Activated naive CD4-positive, alpha-beta T cell treated with anti-CD3 and anti-CD28 coated beads for 36 hours (primary cell): ENCODE results near the gene SMARCC2. TPM values are rescaled to one million over a fixed set of nuclear protein-coding genes. Genes with fewer than 3 reads are reported as not detected.
"Not testable (repeated sequence)": the region's sequence is repeated elsewhere in the genome, so short reads cannot be mapped to it uniquely, and the experiment has no call there.

ENCODE experiments used
- CTCF ChIA-PET: fragments of 350-600 bp; sonication (Branson Sonifier 250); formaldehyde crosslinking; loops from one replicate; lab custom pipeline; 2021; ENCODE audit warnings: antibody characterized with exemption; lab: Charles Lee
- DNase-seq: peaks from one replicate; pipeline ENCODE4 v3.0.0-alpha.2; 2020
- H3K27ac Mint-ChIP-seq: one replicate; pipeline ENCODE4 v1.8.0; 2021; ENCODE audit warnings: mild to moderate bottlenecking, mixed read lengths
- H3K27me3 Mint-ChIP-seq: one replicate; pipeline ENCODE4 v1.8.0; 2021; ENCODE audit warnings: low read depth, mixed read lengths
- H3K36me3 Mint-ChIP-seq: one replicate; pipeline ENCODE4 v1.8.0; 2021; ENCODE audit warnings: low read depth, mixed read lengths
- H3K4me1 Mint-ChIP-seq: one replicate; pipeline ENCODE4 v1.8.0; 2021; ENCODE audit warnings: low read depth, mixed read lengths
- H3K4me3 Mint-ChIP-seq: one replicate; pipeline ENCODE4 v1.8.0; 2021; ENCODE audit warnings: mild to moderate bottlenecking, moderate library complexity, mixed read lengths
- H3K9me3 Mint-ChIP-seq: one replicate; pipeline ENCODE4 v1.8.0; 2021; ENCODE audit warnings: mixed read lengths
- intact Hi-C: fragments of 100-400 bp; cut with micrococcal nuclease; formaldehyde crosslinking; loops from one replicate; pipeline ENCODE4 v1.15.1; 2023
- total RNA-seq, 2 experiments: library from RNA; stranded (reverse); gene quantifications; one replicate each; pipeline ENCODE4 v1.2.3, GENCODE V29; 2021

The SMARCC2 gene
- total RNA-seq, 2 experiments from 2014 or later = 75.8 to 79.0 TPM

DNA sequence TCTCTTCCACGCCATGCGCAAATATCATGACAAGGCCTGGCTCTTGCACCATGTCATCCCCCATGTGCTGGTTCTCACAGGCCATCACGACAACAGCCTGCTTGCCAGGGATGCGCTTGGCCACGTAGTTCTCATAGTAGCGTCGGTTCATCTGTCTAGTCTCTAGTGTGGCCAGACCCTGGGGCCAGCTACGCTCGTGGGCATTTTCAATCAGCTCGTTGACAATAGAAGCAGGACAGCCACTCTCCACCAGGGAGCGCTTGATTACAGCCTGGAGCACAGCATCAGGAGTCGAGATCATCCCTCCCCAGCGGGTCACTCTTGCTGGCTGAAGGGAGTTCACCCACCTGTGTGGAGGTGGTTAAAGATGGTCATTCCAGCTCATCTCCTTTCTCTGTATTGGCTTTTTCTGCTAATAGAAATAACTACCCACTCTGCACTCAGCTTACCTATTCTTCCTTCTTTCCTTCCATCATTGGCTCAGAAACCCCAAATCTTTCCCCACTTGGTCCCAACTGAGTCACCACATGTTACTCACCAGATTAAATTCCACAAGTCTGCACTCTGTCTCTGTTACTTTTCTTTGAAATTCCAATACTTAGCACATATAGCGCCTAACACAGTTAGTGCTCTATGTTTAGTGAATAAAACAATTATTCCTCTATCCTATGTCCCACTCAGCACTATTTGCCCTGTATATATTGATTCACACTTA lies 17.3 kb upstream of the SMARCC2 start:
- intact Hi-C loops = loop anchor here (1.0 to 2.0 kb wide), 3 partner anchors 18 to 258 kb away; partner anchors contain the start of genes ANKRD52 and NABP2
- Mint-ChIP-seq H3K36me3 (peaks cover 19% of the 10 kb centered on the region), H3K27me3 (no peaks in the 10 kb centered on the region), H3K4me3 (no peak overlapping the region), H3K27ac (no peak overlapping the region), H3K4me1 (peaks cover 2% of the 10 kb centered on the region), H3K9me3 (no peaks in the 10 kb centered on the region)
- CTCF ChIA-PET = interaction anchor here (0.6 to 5.2 kb wide), 12 partner anchors 10 to 256 kb away, joined by 3 to 40 read pairs (median 6); partner anchors contain the start of genes ANKRD52, COQ10A, RNF41 and SMARCC2
- peak; percentile 67 for DNase-seq

DNA sequence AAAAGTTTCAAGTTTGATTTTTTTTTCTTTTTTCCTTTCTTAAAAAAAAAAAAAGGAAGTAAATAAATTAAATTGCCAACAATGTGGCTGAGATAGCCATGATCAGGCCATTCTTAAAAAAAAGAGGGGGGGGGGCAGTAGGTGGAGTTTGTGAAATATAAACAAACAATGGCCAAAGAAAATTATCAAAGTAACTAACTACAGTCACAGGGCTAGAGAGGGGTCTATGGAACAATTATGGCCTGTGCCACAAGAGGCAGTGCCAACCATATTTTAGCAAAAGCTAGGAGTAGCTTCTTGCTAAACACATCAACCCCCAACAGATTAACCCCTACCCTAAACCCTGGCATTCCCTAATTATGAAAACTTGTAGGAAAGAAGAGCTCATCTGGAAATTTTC lies 16.2 kb upstream of the SMARCC2 start:
- H3K36me3 Mint-ChIP-seq = peaks cover 15% of the 10 kb centered on the region
- no peak for DNase-seq
- no peaks in the 10 kb centered on the region for H3K9me3 Mint-ChIP-seq
- H3K4me3 Mint-ChIP-seq = no peak overlapping the region
- H3K27ac Mint-ChIP-seq = no peak overlapping the region
- intact Hi-C loops = no loop called here
- H3K4me1 Mint-ChIP-seq = peaks cover 2% of the 10 kb centered on the region
- no peaks in the 10 kb centered on the region for H3K27me3 Mint-ChIP-seq
- CTCF ChIA-PET = interaction anchor here (1.1 to 5.2 kb wide), 9 partner anchors 9 to 259 kb away, joined by 3 to 40 read pairs (median 8); partner anchors contain the start of genes RNF41 and SMARCC2

DNA sequence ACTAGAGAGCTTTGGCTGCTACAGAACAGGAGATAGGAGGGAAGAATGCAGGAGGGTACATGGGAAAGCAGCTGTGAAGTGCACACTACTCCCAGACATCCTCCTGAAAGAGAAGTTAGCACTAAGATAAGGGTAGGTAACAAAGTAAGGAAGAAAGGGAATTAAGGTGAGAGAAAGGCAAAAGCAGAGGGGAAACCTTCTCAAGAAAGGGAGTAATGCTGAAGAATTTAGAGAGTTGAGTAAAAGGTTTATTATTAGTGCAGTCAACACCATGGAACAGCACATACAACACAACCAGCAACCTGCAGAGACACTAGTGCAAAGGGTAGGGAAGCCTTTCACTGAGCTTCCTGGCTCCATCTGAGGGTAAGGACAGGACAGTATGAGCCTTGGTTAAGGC lies 15.0 kb upstream of the SMARCC2 start:
- CTCF ChIA-PET = interaction anchor here (0.7 to 5.2 kb wide), 4 partner anchors 8 to 84 kb away, joined by 3 to 40 read pairs (median 17); partner anchors contain the start of gene RNF41
- H3K4me1 Mint-ChIP-seq = peaks cover 2% of the 10 kb centered on the region
- H3K36me3 Mint-ChIP-seq = peaks cover 11% of the 10 kb centered on the region
- no peak for DNase-seq
- no peaks in the 10 kb centered on the region for H3K27me3 Mint-ChIP-seq
- intact Hi-C loops = no loop called here
- no peak overlapping the region for H3K27ac Mint-ChIP-seq
- H3K4me3 Mint-ChIP-seq = no peak overlapping the region
- H3K9me3 Mint-ChIP-seq = no peaks in the 10 kb centered on the region

DNA sequence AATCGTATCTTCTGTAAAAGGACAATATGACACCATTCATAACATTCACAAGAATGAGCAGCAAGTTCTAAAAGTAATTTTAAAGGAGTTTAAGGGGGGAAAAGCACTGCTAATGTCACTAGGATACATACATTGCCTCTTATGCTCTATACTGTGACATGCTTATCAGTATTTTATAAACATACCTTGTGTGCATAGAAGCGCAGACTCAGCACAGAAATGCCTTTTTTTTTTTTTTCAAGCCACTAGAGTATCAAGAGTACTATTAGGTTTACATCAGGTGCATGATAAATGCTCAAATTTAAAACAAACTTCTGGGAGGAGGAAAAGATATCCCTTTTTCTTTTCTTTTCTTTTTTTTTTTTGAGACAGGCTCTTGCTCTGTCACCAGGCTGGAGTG lies 13.6 kb upstream of the SMARCC2 start:
- Mint-ChIP-seq H3K4me3 (no peak overlapping the region), H3K27ac (no peak overlapping the region), H3K4me1 (peaks cover 2% of the 10 kb centered on the region), H3K36me3 (peaks cover 8% of the 10 kb centered on the region), H3K27me3 (no peaks in the 10 kb centered on the region), H3K9me3 (no peaks in the 10 kb centered on the region)
- no peak for DNase-seq
- intact Hi-C loops = no loop called here
- CTCF ChIA-PET = interaction anchor here (4.3 kb wide), 1 partner anchor 10 kb away, joined by 17 read pairs; no protein-coding TSS in a partner anchor

DNA sequence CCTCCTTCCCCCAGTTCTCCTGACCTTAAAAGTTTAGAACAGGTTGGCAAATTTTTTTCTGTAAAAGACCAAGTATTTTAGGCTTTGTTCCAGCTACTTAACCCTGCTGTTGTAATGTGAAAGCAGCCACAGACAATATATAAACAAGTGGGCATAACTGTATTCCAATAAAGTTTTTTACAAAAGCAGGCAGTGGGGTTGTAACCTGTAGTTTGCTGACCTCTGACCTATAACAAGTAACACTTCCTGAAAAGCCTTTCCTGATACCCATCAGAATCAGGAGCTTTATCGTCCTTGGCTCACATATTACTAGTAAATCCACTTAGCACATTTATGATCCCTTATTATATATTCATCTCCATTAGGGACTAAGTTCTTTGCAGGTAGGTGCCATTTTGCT lies 13.1 kb upstream of the SMARCC2 start:
- Mint-ChIP-seq H3K27ac (no peak overlapping the region), H3K4me1 (peaks cover 2% of the 10 kb centered on the region), H3K36me3 (peaks cover 7% of the 10 kb centered on the region), H3K27me3 (no peaks in the 10 kb centered on the region), H3K4me3 (no peak overlapping the region), H3K9me3 (no peaks in the 10 kb centered on the region)
- no peak for DNase-seq
- intact Hi-C loops = no loop called here
- CTCF ChIA-PET = interaction anchor here (0.6 to 1.7 kb wide), 2 partner anchors 13 to 19 kb away, joined by 3 to 10 read pairs; partner anchors contain the start of genes RNF41 and SMARCC2

DNA sequence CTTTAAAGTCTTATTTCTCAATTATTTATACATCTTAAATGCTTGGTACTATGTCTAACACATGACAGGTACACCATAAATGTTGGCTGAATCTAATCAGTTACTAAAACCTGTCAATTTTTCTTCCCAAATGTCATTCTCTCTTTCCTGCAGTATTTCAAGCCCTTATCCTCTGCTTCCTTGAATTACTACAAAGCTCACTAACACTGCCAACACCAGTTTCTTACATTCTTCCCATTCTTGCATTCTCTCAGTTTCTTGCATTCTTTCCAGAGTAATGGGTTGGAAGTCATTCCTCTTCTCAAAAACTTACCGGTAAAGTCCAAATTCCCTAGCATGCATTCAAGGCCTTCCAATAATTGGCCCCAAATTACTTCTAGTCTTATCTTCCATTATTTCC lies 9.6 kb upstream of the SMARCC2 start:
- intact Hi-C loops = no loop called here
- Mint-ChIP-seq H3K4me1 (peaks cover 2% of the 10 kb centered on the region), H3K27ac (no peak overlapping the region), H3K27me3 (no peaks in the 10 kb centered on the region), H3K9me3 (no peaks in the 10 kb centered on the region), H3K36me3 (no peaks in the 10 kb centered on the region), H3K4me3 (no peak overlapping the region)
- no peak for DNase-seq
- CTCF ChIA-PET = no interaction called here

DNA sequence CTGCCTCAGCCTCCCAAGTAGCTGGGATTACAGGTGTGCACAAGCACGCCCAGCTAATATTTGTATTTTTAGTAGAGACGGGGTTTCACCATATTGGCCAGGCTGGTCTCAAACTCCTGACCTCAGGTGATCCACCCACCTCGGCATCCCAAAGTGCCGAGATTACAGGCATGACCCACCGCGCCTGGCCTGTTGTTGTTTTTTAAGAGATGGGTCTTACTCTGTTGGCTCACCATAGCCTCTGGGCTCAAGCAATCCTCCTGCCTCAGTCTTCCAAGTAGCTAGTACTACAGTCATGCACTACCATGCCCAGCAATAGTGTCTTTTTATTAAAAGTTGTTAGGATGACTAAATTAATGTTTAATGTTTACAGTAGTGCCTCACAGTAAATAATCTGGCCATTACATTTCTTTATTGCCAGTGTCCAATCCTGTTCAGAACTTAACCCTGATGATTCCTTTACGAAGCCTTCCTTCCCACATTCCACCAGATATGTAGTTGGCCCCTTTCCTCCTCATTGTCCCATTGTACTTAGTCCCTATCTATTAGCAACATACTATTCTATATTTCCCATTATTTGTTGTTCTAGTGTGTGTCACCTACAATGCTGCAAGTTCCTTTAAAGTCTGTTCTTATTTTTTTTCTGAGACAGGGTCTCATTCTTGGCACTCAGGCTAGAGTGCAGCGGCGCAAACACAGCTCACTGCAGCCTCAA lies 8.8 kb upstream of the SMARCC2 start:
- no peaks in the 10 kb centered on the region for H3K9me3 Mint-ChIP-seq
- H3K4me3 Mint-ChIP-seq = no peak overlapping the region
- no peak overlapping the region for H3K27ac Mint-ChIP-seq

DNA sequence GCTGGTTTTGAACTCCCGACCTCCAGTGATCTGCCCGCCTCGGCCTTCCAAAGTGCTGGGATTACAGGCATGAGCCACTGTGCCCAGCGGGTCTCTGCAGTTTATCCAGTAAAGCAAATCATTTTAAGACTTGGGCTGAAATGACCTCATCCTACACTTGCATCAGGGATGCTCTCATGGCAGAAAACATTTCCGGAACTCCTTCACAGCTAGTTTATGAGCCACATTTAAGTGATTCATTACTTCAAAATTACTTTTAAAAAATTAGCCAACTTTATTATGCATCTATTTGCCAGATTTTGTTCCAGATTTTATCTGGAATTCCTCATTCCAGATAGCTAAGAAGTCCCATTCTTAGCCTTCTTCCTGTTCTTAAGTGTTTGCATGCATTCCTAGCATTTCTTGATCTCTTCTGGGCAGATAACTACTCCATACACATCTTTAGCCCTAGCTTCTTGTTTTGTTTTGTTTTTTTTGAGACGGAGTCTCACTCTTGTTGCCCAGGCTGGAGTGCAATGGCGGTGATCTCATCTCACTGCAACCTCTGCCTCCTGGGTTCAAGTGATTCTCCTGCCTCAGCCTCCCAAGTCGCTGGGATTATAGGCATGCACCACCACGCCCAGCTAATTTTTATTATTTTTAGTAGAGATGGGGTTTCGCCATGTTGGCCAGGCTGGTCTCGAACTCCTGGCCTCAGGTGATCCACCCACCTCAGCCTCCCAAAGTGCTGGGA lies 7.7 kb upstream of the SMARCC2 start:
- H3K9me3 Mint-ChIP-seq, intact Hi-C loops, H3K4me1 Mint-ChIP-seq, DNase-seq, H3K27ac Mint-ChIP-seq, H3K36me3 Mint-ChIP-seq, H3K4me3 Mint-ChIP-seq, H3K27me3 Mint-ChIP-seq: not testable (repeated sequence)
- CTCF ChIA-PET = interaction anchor here (1.3 to 3.0 kb wide), 2 partner anchors 9 to 61 kb away, joined by 4 to 17 read pairs; partner anchors contain the start of gene ANKRD52

More for the DNA sequence above, 8.8 kb upstream of the SMARCC2 start:
- intact Hi-C loops = no loop called here
- CTCF ChIA-PET = interaction anchor here (0.6 to 3.0 kb wide), 2 partner anchors 8 to 68 kb away, joined by 3 to 17 read pairs; no protein-coding TSS in a partner anchor
- peaks cover 6% of the 10 kb centered on the region for H3K4me1 Mint-ChIP-seq
- no peaks in the 10 kb centered on the region for H3K36me3 Mint-ChIP-seq
- DNase-seq = no peak
- H3K27me3 Mint-ChIP-seq = no peaks in the 10 kb centered on the region

DNA sequence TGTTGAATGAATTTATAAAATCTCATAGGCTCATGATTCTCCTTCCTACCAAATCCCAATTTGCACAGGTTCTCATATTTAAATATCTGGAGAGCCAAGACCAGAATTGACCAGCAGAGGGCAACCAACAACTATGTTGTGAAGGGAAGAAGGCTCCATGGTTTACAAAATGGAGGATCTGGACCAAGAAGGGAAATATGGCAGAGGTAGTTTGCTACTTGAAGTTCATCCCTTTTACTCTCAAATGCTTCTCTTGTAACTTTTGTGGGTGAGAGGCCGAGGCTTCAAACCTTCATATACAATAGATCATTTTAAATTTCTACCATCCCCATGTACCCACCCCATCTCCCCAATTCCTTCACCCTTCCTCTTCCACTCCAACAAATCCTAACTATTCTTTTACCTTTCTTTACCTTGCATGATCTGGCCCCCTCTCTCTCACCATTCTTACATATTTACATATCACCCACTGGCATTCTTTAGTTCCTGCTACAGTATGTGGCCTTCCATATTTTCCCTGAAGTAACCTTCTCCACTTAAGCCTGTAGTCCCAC lies 3.8 kb upstream of the SMARCC2 start:
- peak overlapping the region; percentile 19 for H3K27ac Mint-ChIP-seq
- H3K9me3 Mint-ChIP-seq = no peaks in the 10 kb centered on the region
- intact Hi-C loops = loop anchor here (1.0 to 5.0 kb wide), 8 partner anchors 31 to 308 kb away; partner anchors contain the start of genes ANKRD52, COQ10A, IL23A and NABP2
- DNase-seq = peak; percentile 93
- H3K4me3 Mint-ChIP-seq = no peak overlapping the region
- CTCF ChIA-PET = interaction anchor here (0.6 to 2.9 kb wide), 7 partner anchors 12 to 271 kb away, joined by 3 to 22 read pairs (median 9); partner anchors contain the start of genes ANKRD52, RNF41 and ZC3H10
- peaks cover 1% of the 10 kb centered on the region for H3K36me3 Mint-ChIP-seq
- peaks cover 13% of the 10 kb centered on the region for H3K4me1 Mint-ChIP-seq
- H3K27me3 Mint-ChIP-seq = no peaks in the 10 kb centered on the region

DNA sequence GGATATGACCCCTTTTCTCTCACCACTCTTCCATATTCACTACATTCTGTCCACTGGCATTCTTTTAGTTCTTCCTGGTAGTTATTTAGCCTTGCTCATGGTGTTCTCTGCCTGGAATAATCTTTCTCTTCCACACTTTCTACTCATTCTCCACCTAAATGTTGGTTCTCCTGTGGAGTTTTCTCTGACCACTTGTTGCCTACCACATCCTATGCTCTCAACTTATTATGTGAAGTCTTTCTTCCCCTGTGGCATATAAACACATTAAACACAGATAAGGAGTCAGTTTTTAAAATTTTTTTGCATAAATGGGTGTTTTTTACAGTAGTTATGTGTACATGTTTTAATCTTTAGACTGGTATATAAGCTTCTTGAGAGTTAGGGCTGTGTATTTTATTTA lies 3.3 kb upstream of the SMARCC2 start:
- Mint-ChIP-seq H3K9me3 (no peaks in the 10 kb centered on the region), H3K36me3 (peaks cover 1% of the 10 kb centered on the region), H3K27me3 (no peaks in the 10 kb centered on the region), H3K27ac (no peak overlapping the region), H3K4me3 (no peak overlapping the region), H3K4me1 (peaks cover 18% of the 10 kb centered on the region)
- DNase-seq = no peak
- CTCF ChIA-PET = interaction anchor here (0.6 to 2.9 kb wide), 10 partner anchors 12 to 271 kb away, joined by 3 to 22 read pairs (median 5); partner anchors contain the start of genes ANKRD52, ESYT1, RNF41 and ZC3H10
- intact Hi-C loops = loop anchor here (2.0 to 5.0 kb wide), 3 partner anchors 74 to 255 kb away; partner anchors contain the start of genes COQ10A, IL23A and TIMELESS

DNA sequence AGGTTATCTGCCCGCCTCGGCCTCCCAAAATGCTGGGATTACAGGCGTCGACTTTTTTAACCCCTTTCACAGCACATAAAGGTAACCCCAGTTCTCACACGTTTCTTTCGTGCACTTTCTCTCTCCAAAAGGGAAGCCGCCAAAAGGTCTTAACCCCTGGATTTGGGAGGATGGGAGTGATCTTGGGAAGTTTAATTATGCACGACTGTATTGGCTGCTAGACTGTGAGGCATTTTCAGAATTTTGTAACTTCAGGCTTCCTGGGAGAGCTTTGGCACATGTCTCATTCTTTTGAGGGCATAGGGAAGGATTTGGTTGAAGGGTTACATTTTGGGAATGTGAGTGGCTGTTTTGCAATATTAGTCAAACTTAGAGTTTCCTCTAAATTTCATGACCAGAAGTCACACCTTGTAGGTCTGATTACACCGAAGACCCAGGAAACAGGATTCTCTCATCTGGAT lies 1.4 kb upstream of the SMARCC2 start:
- Mint-ChIP-seq H3K4me3 (peak overlapping the region; percentile 95), H3K4me1 (peaks cover 32% of the 10 kb centered on the region), H3K36me3 (peaks cover 11% of the 10 kb centered on the region), H3K9me3 (no peaks in the 10 kb centered on the region), H3K27me3 (no peaks in the 10 kb centered on the region), H3K27ac (peak overlapping the region; percentile 92)
- intact Hi-C loops = loop anchor here (1.0 to 5.0 kb wide), 2 partner anchors 143 to 257 kb away; partner anchors contain the start of genes PAN2 and TIMELESS
- no peak for DNase-seq
- CTCF ChIA-PET = interaction anchor here (1.8 to 4.7 kb wide), 5 partner anchors 31 to 108 kb away, joined by 5 to 86 read pairs (median 22); partner anchors contain the start of genes COQ10A, ESYT1, RNF41 and ZC3H10
